ENCODE data around the gene NFIB.

Gene NFIB

DNA sequence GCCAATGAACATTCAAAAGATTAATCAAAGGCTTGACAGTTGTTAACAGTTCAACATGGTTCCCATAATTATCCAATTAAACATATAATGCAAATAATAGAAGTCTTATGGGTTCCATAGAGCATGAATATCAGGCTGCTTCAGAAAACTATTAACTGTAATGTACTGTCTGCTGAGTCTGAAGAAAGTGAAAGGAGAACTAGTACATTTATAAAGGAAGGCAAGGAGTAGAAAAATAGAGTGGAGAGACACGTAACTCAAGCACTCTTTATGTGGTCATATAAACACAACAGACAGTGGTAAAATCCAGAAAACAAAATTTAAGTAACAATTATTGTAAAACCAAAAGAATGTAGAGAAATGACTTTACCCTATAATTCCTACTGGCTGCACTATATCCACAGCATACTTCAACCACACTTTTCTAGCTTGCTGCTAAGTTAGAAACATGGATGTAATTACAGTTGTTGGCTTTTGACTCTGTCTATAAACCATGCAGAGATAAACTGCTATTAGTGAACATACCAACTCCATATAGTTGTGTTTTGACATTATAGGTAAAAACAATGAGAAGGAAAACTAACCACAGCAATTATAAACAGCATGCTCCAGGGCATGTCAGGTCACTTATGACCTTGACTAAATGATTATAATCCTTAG lies 32.7 kb downstream of the NFIB start:
- H3K4me3 ChIP-seq (replicated peaks; ENCODE audit: low read depth, low read length), result no peak overlapping the region

DNA sequence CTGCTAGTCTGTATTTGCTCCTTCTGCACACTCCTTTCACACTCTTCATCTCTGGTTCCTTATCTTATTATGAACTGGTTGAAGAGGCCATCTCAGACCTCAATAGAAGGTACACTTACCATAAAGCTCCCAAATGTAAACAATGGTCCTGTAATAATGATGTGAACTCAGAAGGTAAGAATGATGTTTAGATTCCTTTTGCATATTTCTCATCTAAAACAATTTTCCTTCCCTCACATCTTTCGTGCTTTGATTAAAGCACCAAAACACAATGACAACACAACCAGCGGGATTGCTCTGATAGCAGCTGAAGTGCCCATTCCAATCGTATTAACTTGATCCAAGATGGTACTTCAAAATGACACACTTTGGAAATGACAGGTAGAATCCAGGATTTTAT lies 34.3 kb downstream of the NFIB start:
- no peak overlapping the region for H3K4me3 ChIP-seq (replicated peaks; ENCODE audit: low read depth, low read length)
- no peaks in the 10 kb centered on the region for H3K27me3 ChIP-seq (replicated peaks; ENCODE audit: control insufficient read depth, insufficient read depth, low read length)
- no peaks in the 10 kb centered on the region for H3K36me3 ChIP-seq (ENCODE audit: control insufficient read depth, insufficient read depth, low read length)
- TF ChIP-seq CTCF (IDR thresholded peaks at IDR 0.05; ENCODE audit: insufficient read depth, low read length, poor library complexity, severe bottlenecking), result no peak
- DNase-seq (ENCODE audit: extremely low read depth, insufficient read length), result no peak

More for the DNA sequence above, 32.7 kb downstream of the NFIB start:
- Histone ChIP-seq H3K36me3 (ENCODE audit: control insufficient read depth, insufficient read depth, low read length) (no peaks in the 10 kb centered on the region), H3K27me3 (replicated peaks; ENCODE audit: control insufficient read depth, insufficient read depth, low read length) (no peaks in the 10 kb centered on the region)
- DNase-seq (ENCODE audit: extremely low read depth, insufficient read length), result no peak
- TF ChIP-seq CTCF (IDR thresholded peaks at IDR 0.05; ENCODE audit: insufficient read depth, low read length, poor library complexity, severe bottlenecking), result no peak

DNA sequence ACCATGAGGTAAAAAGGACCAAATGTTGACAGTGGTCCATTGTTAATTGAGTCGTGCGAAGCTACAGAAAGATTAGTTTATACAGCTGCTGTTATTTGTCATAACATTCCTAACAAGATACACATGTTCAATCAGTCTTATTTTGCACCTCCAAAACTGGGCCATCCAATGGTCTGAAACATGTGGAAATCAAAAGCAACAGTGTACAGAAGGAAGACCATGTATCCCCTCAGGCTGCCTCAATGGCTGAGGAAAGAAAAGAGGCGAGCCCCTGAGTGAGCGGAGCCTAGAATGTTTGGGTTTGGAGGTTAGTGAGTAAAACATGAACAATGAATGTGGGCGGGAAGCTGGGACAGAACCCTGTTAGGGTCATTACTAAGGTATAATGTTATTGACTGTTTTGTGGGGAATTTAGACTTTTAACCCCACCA lies 35.6 kb downstream of the NFIB start:
- no peaks in the 10 kb centered on the region for H3K27me3 ChIP-seq (replicated peaks; ENCODE audit: control insufficient read depth, insufficient read depth, low read length)
- TF ChIP-seq CTCF (IDR thresholded peaks at IDR 0.05; ENCODE audit: insufficient read depth, low read length, poor library complexity, severe bottlenecking), result no peak
- no peaks in the 10 kb centered on the region for H3K36me3 ChIP-seq (ENCODE audit: control insufficient read depth, insufficient read depth, low read length)
- H3K4me3 ChIP-seq (replicated peaks; ENCODE audit: low read depth, low read length), result no peak overlapping the region
- no peak for DNase-seq (ENCODE audit: extremely low read depth, insufficient read length)

DNA sequence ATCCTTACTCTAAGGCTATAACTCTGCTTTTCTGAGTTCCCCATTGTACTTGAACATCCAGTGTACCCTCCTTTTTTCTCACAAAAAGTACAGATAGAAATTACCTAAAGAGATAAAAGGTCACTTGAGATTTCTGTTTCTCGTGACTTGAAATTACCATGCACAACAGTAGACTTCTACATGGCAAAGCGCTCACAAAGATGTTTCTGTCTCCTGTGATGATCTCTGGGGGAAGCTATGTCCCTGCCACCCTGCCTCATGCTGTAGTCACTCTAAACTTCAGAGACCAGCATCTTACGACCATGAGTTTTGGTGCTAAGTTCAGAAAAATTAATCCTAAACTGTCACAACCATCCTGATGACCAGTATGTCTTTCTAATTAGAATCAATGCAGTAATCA lies 36.2 kb downstream of the NFIB start:
- Histone ChIP-seq H3K36me3 (ENCODE audit: control insufficient read depth, insufficient read depth, low read length) (no peaks in the 10 kb centered on the region), H3K27me3 (replicated peaks; ENCODE audit: control insufficient read depth, insufficient read depth, low read length) (no peaks in the 10 kb centered on the region), H3K4me3 (replicated peaks; ENCODE audit: low read depth, low read length) (no peak overlapping the region)
- no peak for TF ChIP-seq CTCF (IDR thresholded peaks at IDR 0.05; ENCODE audit: insufficient read depth, low read length, poor library complexity, severe bottlenecking)
- no peak for DNase-seq (ENCODE audit: extremely low read depth, insufficient read length)

DNA sequence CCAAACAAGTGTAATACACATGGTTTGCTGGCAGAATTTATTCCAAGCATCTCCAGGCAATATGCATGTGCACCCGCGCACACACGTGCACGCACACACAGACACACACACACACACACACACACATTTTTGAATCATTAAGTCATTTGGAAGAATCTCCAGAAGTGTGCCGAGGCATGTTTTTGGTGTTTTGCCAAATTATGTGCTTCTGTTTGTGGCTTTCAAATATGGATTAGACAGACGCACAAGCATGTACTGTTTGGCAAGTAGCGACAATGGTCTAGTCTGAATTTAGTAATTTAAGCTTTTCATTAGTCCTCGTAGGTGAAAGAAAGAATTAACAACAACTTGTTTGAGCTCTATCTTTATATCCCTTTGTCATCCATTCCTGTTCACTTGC lies 36.7 kb downstream of the NFIB start:
- Histone ChIP-seq H3K36me3 (ENCODE audit: control insufficient read depth, insufficient read depth, low read length) (no peaks in the 10 kb centered on the region), H3K4me3 (replicated peaks; ENCODE audit: low read depth, low read length) (no peak overlapping the region), H3K27me3 (replicated peaks; ENCODE audit: control insufficient read depth, insufficient read depth, low read length) (no peaks in the 10 kb centered on the region)
- TF ChIP-seq CTCF (IDR thresholded peaks at IDR 0.05; ENCODE audit: insufficient read depth, low read length, poor library complexity, severe bottlenecking), result no peak
- DNase-seq (ENCODE audit: extremely low read depth, insufficient read length), result no peak

GRCh38 chr9:14275331-14275730 lies 38.6 kb downstream of the NFIB start:
- no peak for TF ChIP-seq CTCF (IDR thresholded peaks at IDR 0.05; ENCODE audit: insufficient read depth, low read length, poor library complexity, severe bottlenecking)

More at GRCh38 chr9:14275331-14275730, 38.6 kb downstream of the NFIB start:
- Histone ChIP-seq H3K27me3 (replicated peaks; ENCODE audit: control insufficient read depth, insufficient read depth, low read length) (no peaks in the 10 kb centered on the region), H3K36me3 (ENCODE audit: control insufficient read depth, insufficient read depth, low read length) (no peaks in the 10 kb centered on the region), H3K4me3 (replicated peaks; ENCODE audit: low read depth, low read length) (no peak overlapping the region)
- DNase-seq (ENCODE audit: extremely low read depth, insufficient read length), result no peak
